Upper lobe of right lung (tissue), 1 donor: ENCODE measurements around the gene RABL2A. TPM values are rescaled to one million over a fixed set of nuclear protein-coding genes. Genes with fewer than 3 reads are reported as not detected.
"Not testable (repeated sequence)": the region's sequence is repeated elsewhere in the genome, so short reads cannot be mapped to it uniquely, and the experiment has no call there.

Experiments used
- ATAC-seq: fragments of 200-7000 bp; cut with Tn5 transposase; one replicate; pipeline ENCODE4 v1.9.1; 2020; ENCODE audit warnings: mild to moderate bottlenecking, moderate library complexity
- DNase-seq: peaks from one replicate; pipeline ENCODE4 v3.0.0-alpha.2; 2020
- H3K27ac ChIP-seq: fragments of 200-600 bp; one replicate; pipeline ENCODE4 v1.8.0; 2022
- H3K27me3 ChIP-seq: fragments of 200-600 bp; one replicate; pipeline ENCODE4 v1.8.0; 2022; ENCODE audit warnings: mild to moderate bottlenecking
- H3K36me3 ChIP-seq: fragments of 200-600 bp; one replicate; pipeline ENCODE4 v1.8.0; 2022
- H3K4me1 ChIP-seq: fragments of 200-600 bp; one replicate; pipeline ENCODE4 v1.8.0; 2022
- H3K4me3 ChIP-seq: fragments of 200-600 bp; one replicate; pipeline ENCODE4 v1.8.0; 2022; ENCODE audit warnings: mild to moderate bottlenecking
- H3K9me3 ChIP-seq: fragments of 200-600 bp; one replicate; pipeline ENCODE4 v1.8.0; 2022
- intact Hi-C: fragments of 100-400 bp; cut with DNase I; formaldehyde crosslinking; loops from one replicate; pipeline ENCODE4 v1.11.0; 2022
- total RNA-seq: library from RNA; stranded (reverse); fragmentation: NEBNext Ultra II Directional; extraction: Animal tissue kit (Norgen Biotek cat#: 25700); gene quantifications from one replicate; pipeline ENCODE4 v1.2.1, GENCODE V29; 2021
- donor health status: DM: no; HTN: yes; CAD: no; lungs with severe emphysema.

RABL2A gene
- total RNA-seq, 1 donor from 2014 or later: 16.9 TPM

GRCh38 chr2:113625906-113626305 is 1.2 kb upstream of the RABL2A start:
- H3K27ac ChIP-seq, H3K4me1 ChIP-seq, H3K9me3 ChIP-seq, H3K4me3 ChIP-seq, H3K27me3 ChIP-seq, ATAC-seq, intact Hi-C loops, H3K36me3 ChIP-seq, DNase-seq: not testable (repeated sequence)

DNA sequence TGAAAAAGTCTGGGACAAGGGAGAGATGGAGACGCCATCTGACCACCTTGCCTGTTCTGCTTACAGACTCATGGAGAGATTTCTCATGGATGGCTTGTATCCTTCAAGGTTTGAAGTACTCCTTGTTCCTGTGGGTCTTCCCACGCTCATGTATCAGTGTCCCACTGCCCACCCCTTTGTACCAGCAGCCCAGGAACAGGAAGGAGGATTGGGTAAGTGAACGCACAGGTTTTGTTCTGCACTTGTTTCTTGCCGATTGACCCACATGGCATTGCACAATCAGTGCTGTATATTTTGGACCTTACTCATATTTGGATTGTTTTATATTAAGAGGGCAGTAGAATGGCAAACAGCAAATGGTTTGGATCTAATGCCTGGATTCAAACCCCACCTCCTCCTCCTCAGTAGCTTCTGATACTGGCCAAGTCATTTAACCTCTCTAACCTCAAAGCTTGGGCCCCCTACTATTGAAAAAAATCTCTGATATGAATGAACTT is 5.8 kb downstream of the RABL2A start:
- DNase-seq, H3K27me3 ChIP-seq, H3K4me3 ChIP-seq, H3K36me3 ChIP-seq, H3K27ac ChIP-seq, H3K4me1 ChIP-seq, intact Hi-C loops, H3K9me3 ChIP-seq: not testable (repeated sequence)
- ATAC-seq: peak; percentile 54

DNA sequence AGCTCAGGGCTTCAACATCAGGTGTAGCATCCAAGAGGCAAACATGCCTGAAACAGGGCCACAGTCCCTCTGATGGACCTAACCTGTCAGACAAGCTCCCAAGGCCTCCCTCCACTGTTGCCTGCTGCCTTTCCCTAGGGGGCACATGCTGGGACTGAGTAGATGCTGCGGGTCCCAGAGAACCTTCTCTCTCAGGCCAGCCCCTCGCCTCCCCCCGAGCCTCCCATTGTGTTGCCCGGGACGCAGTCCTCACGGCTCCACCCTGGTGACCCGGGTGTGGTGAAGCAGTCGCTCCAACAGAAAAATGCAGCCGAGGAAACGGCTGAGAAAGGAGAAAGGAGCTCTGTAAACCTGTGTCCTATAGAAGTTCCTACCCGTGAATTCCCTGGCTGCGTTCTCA is 8.3 kb downstream of the RABL2A start:
- H3K4me1 ChIP-seq, H3K27me3 ChIP-seq, DNase-seq, H3K4me3 ChIP-seq, H3K36me3 ChIP-seq, intact Hi-C loops, H3K27ac ChIP-seq, H3K9me3 ChIP-seq, ATAC-seq: not testable (repeated sequence)

GRCh38 chr2:113636226-113636625 is 9.2 kb downstream of the RABL2A start:
- H3K27me3 ChIP-seq, H3K4me1 ChIP-seq, H3K36me3 ChIP-seq, H3K27ac ChIP-seq, H3K4me3 ChIP-seq, ATAC-seq, DNase-seq, intact Hi-C loops, H3K9me3 ChIP-seq: not testable (repeated sequence)

DNA sequence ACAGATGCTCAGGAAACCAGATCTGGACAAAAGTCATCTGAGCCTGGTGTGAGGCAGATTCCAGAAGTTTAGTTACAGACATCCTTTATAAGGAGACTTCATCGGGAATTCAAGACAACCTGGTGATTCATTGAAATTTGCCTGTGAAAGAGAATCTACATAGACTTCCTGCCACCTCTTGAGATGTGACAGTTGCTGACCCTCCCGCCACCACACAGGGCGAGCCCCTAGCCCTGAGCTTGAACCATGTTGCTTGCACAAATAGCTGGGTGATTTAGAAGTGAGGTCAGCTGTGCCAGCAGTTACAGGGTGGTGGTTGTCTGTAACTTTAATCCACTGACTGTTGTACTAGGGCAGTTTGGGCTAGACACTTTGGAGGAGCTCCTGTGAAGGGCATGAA is 11.0 kb downstream of the RABL2A start:
- H3K27me3 ChIP-seq, DNase-seq, H3K9me3 ChIP-seq, H3K27ac ChIP-seq, ATAC-seq, H3K4me1 ChIP-seq, H3K4me3 ChIP-seq, H3K36me3 ChIP-seq, intact Hi-C loops: not testable (repeated sequence)

DNA sequence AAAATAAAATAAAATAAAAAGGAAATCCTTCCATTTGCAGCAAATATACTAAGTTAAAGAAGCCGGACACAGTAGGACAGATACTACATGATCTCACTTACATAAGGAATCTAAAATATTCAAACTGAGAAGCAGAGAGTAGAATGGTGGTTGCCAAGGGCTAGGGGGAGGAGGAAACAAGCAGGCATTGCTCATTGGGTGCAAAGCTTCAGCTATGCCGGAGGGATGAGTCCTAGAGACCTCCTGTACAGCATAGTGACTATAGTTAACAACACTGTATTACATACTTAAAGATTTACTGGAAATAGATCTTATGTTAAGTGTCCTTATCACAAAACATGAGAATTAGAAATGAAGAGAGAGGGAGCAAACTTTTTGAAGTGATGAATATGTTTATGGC is 19.2 kb downstream of the RABL2A start:
- H3K9me3 ChIP-seq, H3K4me1 ChIP-seq, H3K4me3 ChIP-seq, H3K27me3 ChIP-seq, intact Hi-C loops, H3K36me3 ChIP-seq, DNase-seq, ATAC-seq, H3K27ac ChIP-seq: not testable (repeated sequence)

DNA sequence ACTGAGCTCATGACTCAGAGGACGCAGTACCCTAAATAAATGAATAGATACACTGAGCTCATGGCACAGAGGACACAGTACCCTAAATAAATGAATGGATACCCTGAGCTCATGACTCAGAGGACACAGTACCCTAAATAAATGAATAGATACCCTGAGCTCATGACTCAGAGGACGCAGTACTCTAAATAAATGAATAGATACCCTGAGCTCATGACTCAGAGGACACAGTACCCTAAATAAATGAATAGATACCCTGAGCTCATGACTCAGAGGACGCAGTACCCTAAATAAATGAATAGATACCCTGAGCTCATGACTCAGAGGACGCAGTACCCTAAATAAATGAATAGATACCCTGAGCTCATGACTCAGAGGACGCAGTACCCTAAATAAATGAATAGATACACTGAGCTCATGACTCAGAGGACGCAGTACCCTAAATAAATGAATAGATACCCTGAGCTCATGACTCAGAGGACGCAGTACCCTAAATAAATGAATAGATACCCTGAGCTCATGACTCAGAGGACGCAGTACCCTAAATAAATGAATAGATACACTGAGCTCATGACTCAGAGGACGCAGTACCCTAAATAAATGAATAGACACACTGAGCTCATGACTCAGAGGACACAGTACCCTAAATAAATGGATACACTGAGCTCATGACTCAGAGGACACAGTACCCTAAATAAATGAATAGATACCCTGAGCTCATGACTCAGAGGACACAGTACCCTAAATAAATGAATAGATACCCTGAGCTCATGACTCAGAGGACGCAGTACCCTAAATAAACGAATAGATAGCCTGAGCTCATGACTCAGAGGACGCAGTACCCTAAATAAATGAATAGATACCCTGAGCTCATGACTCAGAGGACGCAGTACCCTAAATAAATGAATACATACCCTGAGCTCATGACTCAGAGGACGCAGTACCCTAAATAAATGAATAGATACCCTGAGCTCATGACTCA is 24.1 kb downstream of the RABL2A start:
- H3K36me3 ChIP-seq, ATAC-seq, intact Hi-C loops, H3K27ac ChIP-seq, H3K27me3 ChIP-seq, H3K9me3 ChIP-seq, H3K4me1 ChIP-seq, H3K4me3 ChIP-seq, DNase-seq: not testable (repeated sequence)

DNA sequence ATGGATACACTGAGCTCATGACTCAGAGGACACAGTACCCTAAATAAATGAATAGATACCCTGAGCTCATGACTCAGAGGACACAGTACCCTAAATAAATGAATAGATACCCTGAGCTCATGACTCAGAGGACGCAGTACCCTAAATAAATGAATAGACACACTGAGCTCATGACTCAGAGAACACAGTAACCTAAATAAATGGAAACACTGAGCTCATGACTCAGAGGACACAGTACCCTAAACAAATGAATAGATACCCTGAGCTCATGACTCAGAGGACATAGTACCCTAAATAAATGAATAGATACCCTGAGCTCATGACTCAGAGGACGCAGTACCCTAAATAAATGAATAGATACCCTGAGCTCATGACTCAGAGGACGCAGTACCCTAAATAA is 25.5 kb downstream of the RABL2A start:
- intact Hi-C loops, H3K36me3 ChIP-seq, H3K4me1 ChIP-seq, ATAC-seq, H3K27me3 ChIP-seq, H3K27ac ChIP-seq, H3K4me3 ChIP-seq, H3K9me3 ChIP-seq, DNase-seq: not testable (repeated sequence)

DNA sequence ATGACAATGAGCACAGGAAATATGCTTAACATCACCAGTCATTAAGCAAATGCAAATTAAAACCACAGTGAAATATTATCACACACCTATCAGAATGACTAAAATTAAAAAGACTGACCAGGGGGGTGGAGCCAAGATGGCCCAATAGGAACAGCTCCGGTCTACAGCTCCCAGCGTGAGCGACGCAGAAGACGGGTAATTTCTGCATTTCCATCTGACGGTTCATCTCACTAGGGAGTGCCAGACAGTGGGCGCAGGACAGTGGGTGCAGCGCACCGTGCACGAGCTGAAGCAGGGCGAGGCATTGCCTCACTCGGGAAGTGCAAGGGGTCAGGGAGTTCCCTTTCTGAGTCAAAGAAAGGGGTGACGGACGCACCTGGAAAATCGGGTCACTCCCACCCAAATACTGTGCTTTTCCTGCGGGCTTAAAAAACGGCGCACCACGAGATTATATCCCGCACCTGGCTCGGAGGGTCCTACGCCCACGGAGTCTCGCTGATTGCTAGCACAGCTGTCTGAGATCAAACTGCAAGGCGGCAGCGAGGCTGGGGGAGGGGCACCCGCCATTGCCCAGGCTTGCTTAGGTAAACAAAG is 29.1 kb downstream of the RABL2A start:
- H3K27me3 ChIP-seq, intact Hi-C loops, H3K36me3 ChIP-seq, H3K27ac ChIP-seq, H3K9me3 ChIP-seq, H3K4me1 ChIP-seq, ATAC-seq, H3K4me3 ChIP-seq, DNase-seq: not testable (repeated sequence)

- H3K9me3 ChIP-seq, ATAC-seq, H3K27me3 ChIP-seq, intact Hi-C loops, DNase-seq, H3K4me3 ChIP-seq, H3K27ac ChIP-seq, H3K4me1 ChIP-seq, H3K36me3 ChIP-seq: not testable (repeated sequence)
These were observed 30.7 kb downstream of the RABL2A start for GRCh38 chr2:113657735-113658134.

GRCh38 chr2:113663285-113664060 is 36.4 kb downstream of the RABL2A start:
- intact Hi-C loops, H3K27ac ChIP-seq, H3K4me1 ChIP-seq, ATAC-seq, H3K27me3 ChIP-seq, H3K4me3 ChIP-seq, H3K9me3 ChIP-seq, DNase-seq, H3K36me3 ChIP-seq: not testable (repeated sequence)

DNA sequence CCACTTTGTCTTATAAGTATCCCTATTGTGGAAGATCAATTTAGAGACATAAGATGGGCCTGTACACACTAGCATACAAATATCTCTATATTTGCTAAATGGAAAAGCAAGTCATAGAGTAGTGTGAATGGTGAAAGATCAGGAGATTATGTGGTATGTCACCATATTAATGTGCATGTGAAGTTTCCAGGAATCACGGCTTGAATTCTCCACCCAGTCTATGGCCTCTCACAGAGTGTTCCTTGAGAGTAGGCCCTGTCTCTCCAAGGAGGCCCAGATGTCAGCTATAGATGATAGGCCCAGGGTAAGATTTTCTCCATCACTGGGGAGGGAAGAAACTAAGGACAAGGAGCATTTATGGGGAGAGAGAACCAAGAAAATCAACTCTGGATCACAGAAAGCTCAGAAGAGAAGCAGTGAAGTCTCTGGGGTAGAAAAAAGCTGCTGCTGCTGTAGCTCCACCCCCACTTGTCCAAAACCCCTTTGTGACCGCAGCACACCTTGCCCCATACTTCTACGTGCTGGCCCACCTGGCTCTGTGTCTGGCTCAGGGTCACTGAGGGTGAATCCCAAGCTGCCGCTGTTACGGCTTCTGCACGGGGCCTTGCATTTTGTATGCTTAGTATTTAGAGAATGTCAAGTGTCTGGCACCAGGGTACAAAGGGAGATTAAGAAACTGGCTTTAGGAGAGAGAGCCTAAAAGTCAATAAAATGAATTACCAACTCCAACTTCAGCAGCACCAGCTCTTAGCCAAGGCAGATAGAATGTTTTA is 37.9 kb downstream of the RABL2A start:
- ATAC-seq: peak; percentile 91
- H3K27me3 ChIP-seq, intact Hi-C loops, H3K36me3 ChIP-seq, H3K27ac ChIP-seq, H3K9me3 ChIP-seq, H3K4me1 ChIP-seq, H3K4me3 ChIP-seq: not testable (repeated sequence)
- DNase-seq: peak; percentile 69

GRCh38 chr2:113669013-113669412 is 41.9 kb downstream of the RABL2A start:
- not testable (repeated sequence) for H3K27me3 ChIP-seq, DNase-seq

More at GRCh38 chr2:113669013-113669412, 41.9 kb downstream of the RABL2A start:
- intact Hi-C loops, H3K36me3 ChIP-seq, H3K4me3 ChIP-seq, H3K9me3 ChIP-seq, H3K4me1 ChIP-seq, H3K27ac ChIP-seq, ATAC-seq: not testable (repeated sequence)
